SK-N-MC (cell line): ENCODE measurements around the gene UBL3.

ENCODE experiments used
- EZH2 ChIP-seq: fragments of 200-600 bp; sonication (generic); IDR thresholded peaks from one replicate; pipeline ENCODE4 v1.6.1; 2017; ENCODE audit warnings: antibody characterized with exemption
- FOXP2 ChIP-seq: optimal IDR thresholded peaks from 2 replicates; pipeline ENCODE3; 2011; ENCODE audit warnings: mild to moderate bottlenecking, moderate library complexity; ENCODE audit not compliant: insufficient read depth; ENCODE audit errors: extremely low read length, control extremely low read depth
- POLR2AphosphoS5 ChIP-seq: IDR thresholded peaks from 2 replicates; pipeline ENCODE4 v1.6.1; 2012; ENCODE audit warnings: mild to moderate bottlenecking, low read depth, low read length, borderline replicate concordance

DNA sequence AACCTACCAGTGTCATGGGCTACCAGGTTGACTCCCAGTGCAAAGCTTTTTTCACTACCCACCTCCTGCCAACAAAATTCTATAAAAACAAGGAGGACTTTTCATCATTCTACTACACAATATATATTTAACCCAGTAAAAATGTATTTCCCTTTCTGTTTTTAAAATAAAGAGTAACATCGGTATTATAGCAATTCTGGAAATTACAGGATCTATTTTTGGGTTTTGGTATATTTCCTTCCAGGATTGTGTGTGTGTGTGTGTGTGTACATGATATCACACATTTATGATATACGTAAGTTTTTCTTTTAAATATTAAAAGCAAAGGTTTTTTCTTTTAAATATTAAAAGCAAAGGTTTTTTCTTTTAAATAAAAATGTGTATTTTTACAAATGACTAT is 6.0 kb upstream of the UBL3 start:
- TF ChIP-seq EZH2 (no peak), POLR2AphosphoS5 (no peak), FOXP2 (no peak)
